Fibroblast of the conjunctiva (primary cell): Measurements from ENCODE around the gene XPR1.

ENCODE experiments used
- DNase-seq: peaks from one replicate; pipeline ENCODE4 v3.0.0-alpha.2; 2010; ENCODE audit warnings: low read depth

Gene XPR1

DNA sequence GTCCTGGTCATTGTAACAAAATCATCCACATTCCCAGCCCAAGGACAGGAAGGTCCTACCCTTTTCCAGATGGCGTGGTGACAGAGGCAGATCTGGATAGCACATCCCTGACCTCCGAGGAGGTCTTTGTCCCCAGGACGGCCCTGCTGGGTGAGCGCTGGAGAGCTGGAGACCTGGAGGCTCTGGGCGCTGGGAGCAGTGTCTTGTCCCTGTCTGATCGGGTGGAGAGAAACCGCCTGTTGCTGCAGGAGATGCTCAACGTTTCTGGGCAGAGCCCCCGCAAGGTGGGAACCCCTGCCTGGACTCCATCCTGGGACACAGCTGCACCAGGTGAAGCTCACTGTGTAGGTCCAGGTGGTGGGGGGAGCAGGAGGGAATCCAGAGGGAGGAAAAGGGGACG is 284.9 kb downstream of the XPR1 start:
- no peak for DNase-seq

DNA sequence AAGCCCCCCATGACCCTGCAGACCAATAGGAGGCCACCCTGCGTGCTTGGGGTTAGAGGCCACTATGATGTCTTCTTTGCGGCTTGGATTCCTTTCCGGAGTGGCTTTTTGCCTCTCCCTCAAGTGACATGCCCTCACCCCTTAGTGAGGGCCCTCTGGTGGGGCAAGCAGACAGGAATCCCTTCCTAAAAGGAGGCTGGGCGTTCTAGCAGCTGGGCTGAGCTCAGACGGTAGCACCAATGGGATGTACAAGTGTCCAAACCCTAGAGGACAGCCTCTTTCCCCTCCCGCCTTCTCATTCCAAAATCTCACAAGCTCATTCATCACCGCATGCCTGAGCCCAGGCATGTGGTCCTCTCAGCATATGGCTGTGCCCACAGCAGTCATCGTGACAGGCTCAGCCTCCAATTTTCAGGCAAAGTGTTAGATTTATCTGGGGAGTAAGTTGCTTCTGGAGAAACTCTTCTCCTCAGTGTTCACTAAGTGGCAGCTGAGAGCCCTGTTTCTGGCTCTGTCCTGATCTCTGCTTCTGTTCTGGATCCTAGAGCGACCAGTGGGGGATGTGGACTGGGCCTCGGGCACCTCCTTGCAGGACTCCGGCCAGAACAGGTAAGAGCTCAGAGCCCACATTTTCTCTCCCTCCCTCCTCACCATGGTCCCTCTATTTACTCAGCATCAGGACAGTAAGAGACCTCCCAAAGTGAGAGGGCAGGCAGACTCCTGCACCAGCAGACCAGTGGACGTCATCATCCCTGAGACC is 285.7 kb downstream of the XPR1 start:
- DNase-seq = no peak

DNA sequence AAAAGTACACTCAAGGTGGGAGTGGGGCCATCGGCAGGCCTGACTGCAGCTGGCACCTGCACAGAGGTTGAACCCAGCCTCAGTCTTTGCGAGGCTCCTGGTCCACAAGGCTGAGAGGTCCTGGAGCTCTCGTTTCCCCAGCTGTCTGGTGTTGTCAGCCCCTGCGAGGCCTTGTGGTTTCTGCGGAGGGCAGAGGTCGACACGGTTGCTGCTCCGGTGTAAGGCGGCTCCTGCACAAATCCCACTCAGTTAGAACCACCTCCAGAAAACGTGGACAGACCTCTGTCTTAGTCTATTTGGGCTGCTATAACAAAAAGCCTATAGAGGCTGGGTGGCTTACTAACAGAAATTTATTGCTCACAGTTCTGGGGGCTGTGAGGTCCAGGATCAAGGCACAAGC is 286.7 kb downstream of the XPR1 start:
- DNase-seq = no peak

DNA sequence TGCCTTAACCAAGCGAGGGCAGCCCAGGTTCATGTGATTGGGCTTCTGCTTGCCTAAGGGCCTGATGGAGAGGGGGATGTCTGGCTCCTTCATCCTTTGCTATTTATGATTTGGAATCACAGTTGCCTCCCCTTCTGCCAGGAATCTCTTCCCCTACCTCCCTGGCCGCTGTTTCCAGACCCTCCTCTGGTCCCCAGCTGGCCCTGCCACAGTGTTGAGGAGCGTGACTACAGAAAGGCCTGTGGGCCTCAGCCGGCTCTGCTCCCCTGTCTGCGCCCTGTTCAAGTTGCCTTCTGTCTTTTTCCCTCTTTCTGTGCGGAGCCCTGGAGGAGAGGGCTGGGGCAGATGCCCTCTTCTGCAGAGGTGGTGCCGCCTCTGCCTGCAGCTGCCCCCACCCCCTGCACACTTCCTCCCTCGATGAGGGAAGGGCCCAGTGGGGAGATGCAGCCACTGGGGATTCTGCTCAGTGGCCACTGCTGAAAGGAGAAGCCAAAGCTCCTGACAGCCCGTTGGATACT is 287.4 kb downstream of the XPR1 start:
- DNase-seq = no peak

DNA sequence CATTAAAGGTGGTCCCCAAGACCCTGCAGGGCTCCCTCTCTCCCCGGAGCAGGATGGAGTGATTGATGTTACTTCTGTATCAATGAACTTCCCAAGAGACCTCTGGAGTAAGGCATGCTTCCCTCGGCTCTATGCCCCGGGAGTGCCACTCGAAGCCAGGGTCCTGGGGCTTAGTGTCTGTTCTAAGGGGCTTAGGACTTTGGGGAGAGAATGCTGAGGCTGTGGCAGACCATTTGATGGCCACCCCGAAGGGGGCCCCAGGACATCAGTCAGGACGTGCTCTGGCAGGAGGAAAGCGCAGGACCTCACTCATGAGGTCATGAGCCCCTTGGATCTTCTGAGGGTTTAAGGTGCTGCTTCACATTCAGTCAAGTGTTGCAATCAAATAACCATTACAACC is 288.4 kb downstream of the XPR1 start:
- no peak for DNase-seq

DNA sequence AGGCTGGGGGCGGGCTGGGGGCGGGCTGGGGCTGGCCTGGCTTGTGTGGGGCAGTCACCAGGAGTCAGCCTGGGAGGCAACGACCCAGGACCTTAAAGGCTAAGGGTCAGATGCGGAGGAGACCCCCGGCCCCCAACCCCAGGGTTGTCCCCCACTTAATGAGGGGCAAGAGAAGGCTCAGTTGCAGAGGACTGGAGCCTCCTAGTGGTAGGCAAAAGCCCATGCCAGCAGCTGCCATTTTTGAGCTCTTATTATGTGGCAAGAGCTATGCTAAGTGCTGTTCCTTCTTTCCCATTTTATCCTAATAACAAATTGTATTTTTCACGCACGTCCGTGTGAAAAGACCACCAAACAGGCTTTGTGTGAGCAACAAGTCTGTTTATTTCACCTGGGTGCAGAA is 288.9 kb downstream of the XPR1 start:
- DNase-seq = no peak

DNA sequence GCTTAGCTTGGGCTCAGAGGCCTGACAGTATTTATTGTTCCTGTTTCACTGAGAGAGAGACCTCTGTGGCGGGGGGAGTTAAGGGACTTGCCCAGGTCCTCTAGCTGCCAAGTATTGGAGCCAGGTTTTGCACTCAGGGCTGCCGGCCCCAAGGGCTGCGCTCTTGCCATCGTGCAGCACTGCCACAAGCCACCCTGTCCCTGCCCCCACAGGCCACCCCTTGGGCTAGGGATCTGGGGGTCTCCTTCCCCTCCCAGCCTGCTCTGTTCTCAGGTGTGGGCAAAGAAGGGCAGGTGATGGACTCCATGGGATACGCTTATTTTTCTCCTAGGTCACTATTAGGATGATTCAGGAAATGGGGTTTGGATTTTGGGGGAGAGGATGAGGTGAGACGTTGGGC is 289.6 kb downstream of the XPR1 start:
- no peak for DNase-seq

DNA sequence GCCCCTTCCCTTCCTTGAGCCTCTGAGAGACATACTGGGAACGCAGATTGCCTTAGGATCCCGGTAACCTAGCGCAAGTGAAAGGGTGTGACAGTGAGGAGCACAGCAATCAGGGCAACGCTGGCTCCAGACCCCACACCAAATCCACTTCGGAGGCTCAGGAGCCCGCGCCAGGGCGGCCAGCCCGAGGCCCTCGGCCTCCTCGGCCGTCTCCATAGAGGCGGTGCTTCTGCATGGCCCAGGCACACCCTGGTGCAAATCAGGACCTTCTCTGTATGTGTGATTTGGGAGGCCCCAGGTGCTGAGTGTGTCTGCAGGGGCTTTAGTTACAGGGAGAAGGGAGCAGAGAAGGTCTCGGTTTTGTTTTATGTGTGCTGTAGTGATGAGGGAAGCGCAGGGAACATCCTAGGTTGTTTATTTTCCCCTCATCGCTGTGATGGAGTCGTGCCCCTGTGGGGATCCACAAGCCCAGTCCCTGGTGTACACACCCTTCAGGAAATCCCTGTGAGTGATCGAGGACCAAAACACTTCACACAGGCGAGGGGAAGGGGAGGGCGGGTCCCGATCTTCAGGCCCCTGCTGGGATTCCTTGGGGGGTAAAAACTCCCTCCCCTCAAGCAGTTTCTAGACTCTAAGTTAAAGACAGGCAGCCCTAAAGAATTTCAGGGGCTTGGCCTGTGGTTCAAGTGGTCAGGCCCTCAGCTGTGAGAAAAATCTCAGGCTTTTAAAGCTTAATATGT is 290.2 kb downstream of the XPR1 start:
- DNase-seq = no peak

DNA sequence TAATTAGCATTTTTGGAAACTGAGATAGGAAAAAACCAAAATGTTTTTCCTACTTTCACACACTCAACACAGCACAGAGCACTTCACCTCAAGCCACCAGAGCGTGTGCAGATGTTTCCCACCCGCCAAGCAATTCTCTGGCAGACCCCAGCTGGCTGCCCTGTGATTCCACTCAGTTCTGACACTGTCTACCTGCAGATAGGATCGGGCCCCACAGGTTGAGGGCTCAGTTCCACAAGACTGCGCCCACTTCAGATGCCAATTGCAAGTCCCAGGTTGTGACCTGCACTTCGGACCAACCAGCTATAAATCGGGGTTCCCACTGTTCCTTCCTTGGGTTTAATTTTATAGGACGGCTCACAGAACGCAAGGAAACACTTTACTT is 290.8 kb downstream of the XPR1 start:
- DNase-seq = no peak

DNA sequence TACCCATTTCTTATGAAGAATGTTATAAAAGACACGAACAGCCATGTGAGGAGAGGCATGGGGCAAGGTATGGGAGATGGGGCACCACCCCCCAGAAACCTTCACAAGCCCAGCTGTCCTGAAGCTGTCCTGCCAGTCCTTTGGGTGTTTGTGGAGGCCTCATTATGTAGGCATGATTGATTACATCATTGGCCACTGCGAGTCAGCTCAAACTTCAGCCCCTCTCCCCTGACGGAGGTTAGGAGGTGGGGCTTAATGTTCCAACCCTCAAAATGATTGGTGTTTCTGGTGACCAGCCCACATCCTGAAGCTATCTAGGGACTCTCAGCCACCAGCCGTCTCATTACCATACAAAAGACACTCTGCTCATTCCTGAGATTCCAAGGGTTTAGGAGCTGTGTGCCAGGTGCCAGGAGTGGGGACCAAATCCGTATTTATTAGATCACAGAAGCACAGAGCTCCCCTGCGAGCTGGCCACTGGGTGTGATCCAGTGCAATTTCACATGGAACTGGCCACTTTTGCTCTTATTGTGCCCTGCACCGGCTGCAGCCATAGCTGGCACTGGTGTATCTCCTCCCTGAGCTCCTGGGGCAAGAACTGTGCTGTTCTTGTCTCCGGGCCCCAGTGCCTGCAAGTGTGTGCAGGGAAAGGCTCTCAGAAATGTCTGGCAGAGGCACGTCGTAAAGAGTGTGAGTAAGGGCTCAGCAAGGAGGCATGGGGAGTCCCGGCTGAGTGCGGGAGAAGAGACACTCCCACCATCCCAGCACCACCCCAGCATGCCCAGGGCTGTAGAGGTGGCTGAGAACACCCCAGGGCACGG is 291.4 kb downstream of the XPR1 start:
- DNase-seq = no peak

DNA sequence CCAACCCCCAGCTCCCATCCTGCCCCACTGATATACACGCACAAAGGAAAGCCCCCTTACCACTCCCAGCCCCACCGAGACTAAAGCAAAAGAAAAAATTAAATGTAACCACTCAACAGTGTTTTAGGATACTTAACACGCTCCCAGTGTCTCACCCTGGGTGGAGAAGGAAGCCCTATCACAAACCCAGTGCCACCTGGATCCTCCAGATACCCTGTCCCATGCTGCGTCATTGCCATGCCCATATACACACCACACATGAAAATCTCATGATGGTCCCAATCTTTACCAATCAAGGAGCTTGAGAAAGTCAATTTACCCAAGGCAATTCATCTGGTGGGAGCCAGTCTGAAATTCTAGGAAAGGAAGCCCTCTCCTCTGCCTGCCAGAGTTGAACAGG is 292.1 kb downstream of the XPR1 start:
- DNase-seq = no peak

DNA sequence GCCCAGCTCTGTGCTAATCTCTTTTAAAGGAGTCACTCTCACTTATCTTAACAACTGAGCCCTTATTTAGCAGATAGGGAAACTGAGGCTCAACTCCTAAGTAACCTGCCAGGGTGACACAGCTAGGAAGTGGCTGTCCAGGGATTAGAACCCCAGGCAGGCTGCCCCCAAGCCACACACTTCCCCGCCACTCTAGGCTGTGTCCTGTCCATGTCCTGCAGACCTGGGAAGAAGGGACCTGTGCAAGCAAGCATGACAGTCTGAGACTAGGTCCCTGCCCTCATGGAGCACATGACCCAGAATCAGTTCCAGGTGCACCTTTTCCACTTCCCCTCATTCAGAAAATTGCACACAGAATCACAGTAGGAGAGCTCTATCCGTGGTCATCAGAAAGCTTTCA is 293.1 kb downstream of the XPR1 start:
- no peak for DNase-seq

DNA sequence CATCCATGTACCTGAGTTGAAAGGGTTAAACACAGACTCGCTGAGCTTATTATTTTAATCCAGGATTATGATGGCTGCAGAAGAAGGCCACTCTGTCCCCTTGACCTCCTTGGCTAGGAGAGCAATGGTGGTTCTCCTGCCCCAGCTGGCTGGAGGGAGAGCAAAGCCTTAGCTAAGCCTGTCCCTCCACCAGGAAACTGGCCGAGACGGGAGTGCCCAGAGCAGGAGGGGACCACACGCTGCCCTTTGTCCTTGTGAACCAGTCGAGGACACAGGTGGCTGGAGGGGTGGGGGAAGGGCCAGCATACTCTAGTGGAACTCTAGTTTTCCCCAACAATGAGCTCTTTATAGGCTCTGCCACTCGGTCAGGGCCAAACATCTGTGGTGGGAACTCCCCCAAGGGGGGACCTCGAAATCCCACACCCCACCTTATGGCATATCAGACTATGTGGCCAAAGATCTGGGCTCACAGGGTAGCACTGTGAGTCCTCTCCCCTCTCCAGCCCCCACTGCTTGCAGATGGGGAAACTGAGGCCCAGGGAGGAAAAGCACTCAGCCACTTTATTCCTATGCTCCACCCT is 293.7 kb downstream of the XPR1 start:
- DNase-seq = no peak

DNA sequence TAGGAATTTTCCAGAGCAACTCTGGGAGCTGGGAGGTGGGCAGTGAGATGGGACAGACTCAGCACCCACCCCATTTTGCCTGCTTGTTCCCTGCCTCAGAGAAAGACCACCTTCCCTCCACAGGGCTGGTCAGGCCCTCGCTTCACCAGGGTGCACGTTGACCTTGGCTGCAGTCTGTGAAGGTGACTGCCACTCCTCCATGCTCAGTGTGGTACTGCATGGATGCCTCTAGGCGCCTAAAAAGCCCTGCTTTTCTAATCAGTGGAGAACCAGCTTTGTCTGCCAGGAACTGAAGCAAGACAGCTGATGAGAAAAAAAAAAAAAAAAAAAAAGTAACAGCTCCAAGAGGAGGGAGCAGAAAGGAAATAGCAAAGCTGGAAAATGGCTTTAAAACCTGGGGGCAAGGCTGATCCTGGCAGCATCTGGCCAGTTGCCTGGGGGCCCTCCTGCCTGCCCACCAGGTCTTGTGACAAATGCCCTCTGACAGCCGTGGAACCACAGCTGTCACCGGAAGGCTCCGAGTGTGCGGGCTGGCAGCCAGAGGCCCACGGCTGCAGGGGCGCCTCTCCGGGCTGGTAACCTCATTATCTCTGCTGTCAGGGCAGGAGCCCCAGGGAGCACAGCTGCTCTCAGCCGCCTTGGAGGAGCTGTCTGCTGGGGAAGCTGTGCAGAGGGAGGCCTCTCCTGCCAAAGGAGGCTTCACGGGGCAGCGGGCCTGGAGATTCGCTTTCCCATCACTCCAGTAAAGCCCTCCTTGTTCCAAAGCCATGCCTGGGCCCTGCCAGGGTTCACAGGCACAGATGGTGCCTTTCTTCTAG is 294.6 kb downstream of the XPR1 start:
- no peak for DNase-seq

DNA sequence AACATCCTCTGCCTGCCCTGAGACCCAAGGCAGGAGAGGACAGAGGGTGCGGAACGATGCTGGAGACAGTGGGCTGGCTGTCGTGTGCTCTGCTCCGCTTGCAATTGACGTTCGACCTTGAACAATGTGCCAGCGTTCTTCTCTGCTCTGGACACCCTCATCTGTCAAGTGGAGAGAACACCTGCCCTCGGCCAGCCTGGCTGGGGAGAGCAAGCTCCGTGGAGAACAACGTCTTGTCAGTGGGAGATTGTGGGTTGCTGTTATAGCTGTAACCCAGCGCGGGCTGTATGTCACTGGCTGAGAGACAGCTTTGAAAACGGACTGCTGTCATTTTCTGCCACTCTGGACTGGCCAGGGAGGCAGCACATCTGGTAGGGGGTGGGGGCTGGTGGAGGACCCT is 295.5 kb downstream of the XPR1 start:
- DNase-seq = no peak

DNA sequence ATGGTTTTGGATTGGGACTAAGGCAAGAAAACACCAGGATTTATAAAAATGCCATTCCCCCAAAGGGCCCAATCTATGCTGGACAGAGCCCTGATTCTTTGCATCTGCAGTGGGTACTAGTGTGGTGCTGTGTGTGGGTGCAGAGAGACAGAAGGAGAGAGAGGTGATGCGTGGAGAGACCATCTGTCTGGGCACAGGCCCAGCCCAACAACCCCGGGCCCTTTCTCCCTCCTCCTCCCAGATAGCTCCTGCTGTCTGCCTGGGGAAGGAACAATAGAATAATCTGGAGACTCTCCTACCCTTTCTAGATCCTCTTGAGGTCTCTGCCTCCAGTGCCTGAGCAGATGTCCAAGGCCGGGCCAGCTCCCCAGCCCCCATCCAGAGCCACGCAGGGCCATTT is 296.0 kb downstream of the XPR1 start:
- no peak for DNase-seq

DNA sequence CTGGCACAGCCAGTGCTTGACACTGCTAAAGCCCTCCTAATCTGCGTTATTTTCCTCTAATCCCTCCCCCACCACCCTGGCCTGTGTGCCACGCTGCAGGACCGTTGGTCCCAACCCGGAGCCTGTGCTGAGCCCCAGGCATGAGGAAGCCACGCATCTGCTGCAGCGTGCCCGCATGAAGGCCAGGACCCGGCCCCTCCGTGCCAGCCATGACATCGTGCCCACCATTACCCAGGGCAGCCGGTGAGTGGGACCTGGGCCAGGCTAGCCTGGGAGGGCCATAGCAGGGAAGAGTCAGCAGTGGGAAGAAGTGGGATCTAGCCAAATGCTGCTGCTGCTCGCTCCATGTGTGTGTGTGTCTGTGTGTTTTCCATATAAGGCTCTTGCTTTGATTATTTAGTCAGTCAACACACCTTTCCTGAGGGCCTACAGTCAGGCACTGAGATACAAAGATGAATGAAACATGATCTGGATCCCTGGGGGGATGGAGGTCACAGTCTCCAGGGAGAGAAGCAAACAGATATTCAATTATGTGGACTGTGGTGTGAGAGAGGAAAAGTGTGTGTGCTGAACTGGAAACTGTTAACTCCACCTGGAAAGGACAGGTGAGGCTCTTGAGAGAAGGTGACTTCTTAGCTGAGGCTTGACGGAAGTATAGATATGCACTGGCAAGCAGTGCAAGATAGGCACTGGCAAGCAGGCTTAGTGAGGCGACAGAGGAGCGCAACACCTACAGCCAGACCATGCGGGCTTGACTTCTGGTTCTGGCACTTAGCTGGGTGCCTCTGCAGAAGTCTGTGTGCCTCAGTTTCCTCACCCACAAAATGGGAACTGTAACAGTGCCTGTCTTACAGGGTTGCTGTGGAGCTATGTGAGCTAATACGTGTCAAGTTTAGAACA is 296.8 kb downstream of the XPR1 start:
- DNase-seq = no peak

DNA sequence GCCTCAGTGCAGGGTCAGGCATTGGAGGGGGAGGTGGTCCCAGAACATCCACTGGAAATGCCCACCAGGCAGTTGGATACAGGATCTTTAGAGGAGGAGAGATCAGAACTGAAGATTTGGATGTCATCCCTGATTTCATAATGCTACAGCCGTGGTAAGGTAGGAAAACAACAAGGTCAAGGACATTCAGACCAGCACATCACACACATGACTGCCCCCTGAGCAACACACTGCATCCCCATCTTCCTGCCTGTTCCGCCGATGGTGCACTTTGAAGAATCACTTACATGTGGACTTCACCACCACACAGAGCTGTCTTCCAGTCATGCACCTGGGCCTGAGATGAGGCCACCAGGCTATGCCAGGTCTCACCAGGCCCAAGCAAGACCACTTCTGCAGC is 297.6 kb downstream of the XPR1 start:
- DNase-seq = no peak

DNA sequence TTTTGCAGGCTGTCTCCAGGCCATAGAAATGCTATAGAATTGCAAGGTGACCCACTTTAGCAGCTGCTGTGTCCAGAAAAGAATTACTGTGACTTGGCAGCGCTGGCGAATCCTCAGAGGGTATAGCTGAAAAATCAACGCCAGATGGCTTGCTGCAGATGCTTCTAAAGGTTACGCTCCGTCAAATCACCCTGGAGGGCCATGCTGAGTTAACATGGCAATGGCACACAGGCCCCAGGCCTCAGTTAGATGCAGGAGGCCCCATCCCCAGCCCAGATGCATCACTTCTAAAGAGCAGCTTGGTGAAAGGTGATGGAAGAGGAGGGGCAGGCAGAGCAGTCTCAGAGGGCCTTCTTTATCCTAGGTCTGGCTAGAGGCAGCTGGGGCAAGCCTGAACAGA is 298.9 kb downstream of the XPR1 start:
- no peak for DNase-seq

DNA sequence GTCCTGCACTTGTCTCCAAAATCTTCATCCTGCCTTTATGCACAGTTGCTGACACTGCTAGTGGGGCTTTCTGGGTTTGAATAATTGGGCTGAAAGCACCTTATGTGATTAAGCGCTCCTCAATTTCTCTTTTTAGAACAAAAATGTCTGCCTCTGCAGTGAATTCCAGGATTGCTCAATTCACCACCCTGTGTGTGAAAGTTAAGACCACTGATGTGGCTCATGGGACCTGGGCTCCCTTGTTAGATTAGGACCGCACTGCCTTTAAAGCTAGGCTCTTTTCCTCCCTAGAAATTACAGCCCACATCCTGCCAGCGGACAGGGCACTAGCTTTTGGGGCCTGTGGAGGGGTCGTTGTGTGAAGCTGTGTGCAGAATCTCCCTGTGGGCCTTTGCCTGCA is 299.7 kb downstream of the XPR1 start:
- no peak for DNase-seq

DNA sequence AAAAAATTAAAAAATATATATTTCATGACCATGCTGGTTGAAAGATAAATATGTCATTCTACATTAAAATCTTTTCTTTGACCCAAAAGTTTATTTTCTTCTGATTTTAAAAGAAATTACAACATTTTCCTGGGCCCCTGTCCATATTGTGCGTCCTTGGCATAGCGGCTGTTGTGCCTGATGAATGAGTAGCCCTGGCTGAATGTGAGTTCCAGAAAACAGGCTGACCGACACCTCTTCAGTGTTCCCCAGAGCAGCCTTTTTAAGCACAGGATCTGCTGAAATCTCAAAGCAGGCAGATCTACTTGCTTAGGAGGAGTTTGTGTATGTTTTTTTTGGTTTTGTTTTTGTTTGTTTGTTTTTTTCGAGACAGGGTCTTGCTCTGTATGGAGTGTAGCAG is 300.6 kb downstream of the XPR1 start:
- no peak for DNase-seq
